K562 (cell line): Measurements from ENCODE around the gene ZCCHC9. TPM values are rescaled to one million over a fixed set of nuclear protein-coding genes. Genes with fewer than 3 reads are reported as not detected.

Experiments
- ATAC-seq: fragments of 200-7000 bp; cut with Tn5 transposase; 3 replicates; pipeline ENCODE4 v1.9.1; 2020; ENCODE audit warnings: moderate library complexity
- BruUV-seq: library from RNA; stranded (reverse); fragments of 400-500 nt; replicated peaks from 2 replicates; lab custom pipeline; 2021; lab: Mats Ljungman, UMichigan
- CTCF ChIA-PET: fragments of 300-600 bp; formaldehyde crosslinking; extraction: SDS; loops from one replicate; lab custom pipeline; 2021; ENCODE audit warnings: low intra/inter-chr PET ratio; lab: Yijun Ruan, JAX
- POLR2A ChIA-PET: fragments of 300-600, 350-650 bp; sonication (Branson Sonifier 250); formaldehyde crosslinking; extraction: SDS; loops from one replicate; lab custom pipeline; 2021; ENCODE audit warnings: antibody characterized with exemption, inconsistent platforms; lab: Yijun Ruan, JAX
- DNase-seq, 4 experiments: peaks; one replicate each; pipeline versions ENCODE4 v3.0.0 to v3.0.0-alpha.2; 2011 to 2018; ENCODE audit warnings: low spot score in 3 of 4, mixed read lengths in 3 of 4; ENCODE audit errors: extremely low read depth in 1 of 4
- FAIRE-seq: peaks from 2 replicates; lab custom pipeline; 2011; peaks lifted over from hg19 to GRCh38; lab: Jason Lieb, UNC
- H2AFZ ChIP-seq: 2 replicates; pipeline ENCODE4 v1.6.0; 2011; ENCODE audit warnings: low read depth, low read length, control low read depth, inconsistent platforms
- H3K27ac ChIP-seq: fragments of 200-600 bp; 3 replicates; pipeline ENCODE4 v1.8.0; 2011; ENCODE audit warnings: low read depth, mild to moderate bottlenecking, control low read depth, inconsistent platforms, low read length, moderate library complexity, mixed read lengths; ENCODE audit errors: extremely low read depth
- H3K27me3 ChIP-seq, 2 experiments: fragments of 300-600 bp in 1 of 2; 2 replicates in 1 of 2; 3 replicates in 1 of 2; pipeline versions ENCODE4 v1.6.0 to v1.8.0; 2011; ENCODE audit warnings: inconsistent platforms in 2 of 2, low read length in 2 of 2, mild to moderate bottlenecking in 1 of 2, mixed read lengths in 1 of 2, moderate library complexity in 1 of 2; ENCODE audit not compliant: control insufficient read depth in 2 of 2, insufficient read depth in 2 of 2
- H3K36me3 ChIP-seq: fragments of 300-600 bp; 3 replicates; pipeline ENCODE4 v1.8.0; 2011; ENCODE audit warnings: mild to moderate bottlenecking, low read length, inconsistent platforms; ENCODE audit not compliant: control insufficient read depth, insufficient read depth
- H3K4me1 ChIP-seq, 2 experiments: fragments of 200-600 bp in 1 of 2; replicated peaks in 1 of 2; 2 replicates in 1 of 2; 3 replicates in 1 of 2; pipeline versions ENCODE4 v1.5.1 to v1.8.0; 2011; ENCODE audit warnings: inconsistent platforms in 2 of 2, low read length in 2 of 2, mild to moderate bottlenecking in 1 of 2, mixed read lengths in 1 of 2, moderate library complexity in 1 of 2; ENCODE audit not compliant: control insufficient read depth in 2 of 2, insufficient read depth in 2 of 2
- H3K4me2 ChIP-seq: 2 replicates; pipeline ENCODE4 v1.6.1; 2011; ENCODE audit warnings: low read length, control low read depth, inconsistent platforms, mixed read lengths; ENCODE audit not compliant: insufficient read depth
- H3K4me3 ChIP-seq: fragments of 200-600 bp; sonication (generic), shearing (Covaris generic); 2 replicates; pipeline ENCODE4 v1.5.1; 2016; ENCODE audit warnings: control low read depth, inconsistent platforms
- H3K79me2 ChIP-seq: fragments of 200-600 bp; 3 replicates; pipeline ENCODE4 v1.8.0; 2011; ENCODE audit warnings: low read length, inconsistent platforms; ENCODE audit not compliant: control insufficient read depth, insufficient read depth
- H3K9ac ChIP-seq, 2 experiments: 2 replicates each; pipeline versions ENCODE4 v1.6.0 to v1.6.1; 2011; ENCODE audit warnings: low read depth in 2 of 2, low read length in 2 of 2, control low read depth in 1 of 2, inconsistent platforms in 1 of 2, mild to moderate bottlenecking in 1 of 2, mixed read lengths in 1 of 2; ENCODE audit not compliant: insufficient read depth in 1 of 2
- H3K9me1 ChIP-seq: one replicate; pipeline ENCODE4 v1.6.0; 2011; ENCODE audit warnings: inconsistent platforms, mild to moderate bottlenecking, low read length, moderate library complexity; ENCODE audit not compliant: control insufficient read depth, insufficient read depth
- H3K9me3 ChIP-seq: replicated peaks from 2 replicates; pipeline ENCODE4 v1.5.1; 2011; ENCODE audit warnings: low read depth, low read length, inconsistent platforms; ENCODE audit not compliant: control insufficient read depth, insufficient read depth
- H4K20me1 ChIP-seq: replicated peaks from 2 replicates; pipeline ENCODE4 v1.6.1; 2011; ENCODE audit warnings: low read length, inconsistent platforms, mixed read lengths; ENCODE audit not compliant: control insufficient read depth, insufficient read depth
- ADNP ChIP-seq: fragments of 200-800 bp; sonication (Bioruptor generic); IDR thresholded peaks from 2 replicates; pipeline ENCODE4 v1.6.1; 2016; ENCODE audit warnings: missing genetic modification characterization, missing compliant biosample characterization
- ARID1B ChIP-seq: fragments of 450-650 bp; IDR thresholded peaks from 2 replicates; pipeline ENCODE4 v1.6.1; 2016; ENCODE audit warnings: antibody characterized with exemption, mild to moderate bottlenecking, inconsistent platforms
- ATF2 ChIP-seq: sonication (generic); formaldehyde crosslinking; IDR thresholded peaks from 2 replicates; pipeline ENCODE4 v1.8.1; 2022; ENCODE audit warnings: missing genetic modification reagents
- CBX1 ChIP-seq: sonication (generic); IDR thresholded peaks from 2 replicates; pipeline ENCODE4 v1.6.1; 2016; ENCODE audit warnings: antibody characterized with exemption, low read depth, mild to moderate bottlenecking
- CC2D1A ChIP-seq: fragments of 450-650 bp; IDR thresholded peaks from 2 replicates; pipeline ENCODE4 v1.6.1; 2017; ENCODE audit warnings: mild to moderate bottlenecking
- DPF2 ChIP-seq: fragments of 450-650 bp; IDR thresholded peaks from 2 replicates; pipeline ENCODE4 v1.6.1; 2016
- ETV5 ChIP-seq: sonication (generic); formaldehyde crosslinking; IDR thresholded peaks from 2 replicates; pipeline ENCODE4 v1.4.0; 2020; ENCODE audit warnings: low read depth, mild to moderate bottlenecking, missing genetic modification reagents
- EWSR1 ChIP-seq: fragments of 450-650 bp; IDR thresholded peaks from 2 replicates; pipeline ENCODE4 v1.6.1; 2018; ENCODE audit warnings: borderline replicate concordance, mild to moderate bottlenecking, low read depth, moderate library complexity; ENCODE audit not compliant: partially characterized antibody
- FOXJ3 ChIP-seq: sonication (generic); formaldehyde crosslinking; IDR thresholded peaks from 2 replicates; pipeline ENCODE4 v1.4.0; 2020; ENCODE audit warnings: mild to moderate bottlenecking, missing genetic modification reagents
- HSF4 ChIP-seq: fragments of 250-450 bp; sonication (Bioruptor Pico); IDR thresholded peaks from 2 replicates; pipeline ENCODE4 v2.1.2; 2022; ENCODE audit warnings: mild to moderate bottlenecking, moderate library complexity, borderline replicate concordance
- MAFF ChIP-seq: IDR thresholded peaks from 2 replicates; pipeline ENCODE4 v1.6.1; 2012; ENCODE audit warnings: low read length, improper control_type of control experiment
- NONO ChIP-seq, 2 experiments: fragments of 200-400 bp in 1 of 2; fragments of 450-650 bp in 1 of 2; formaldehyde crosslinking in 1 of 2; IDR thresholded peaks; 2 replicates each; pipeline ENCODE4 v1.6.1; 2017; ENCODE audit warnings: low read depth in 2 of 2, mild to moderate bottlenecking in 2 of 2, moderate library complexity in 2 of 2, low read length in 1 of 2
- RBM25 ChIP-seq: fragments of 200-400 bp; formaldehyde crosslinking; IDR thresholded peaks from 2 replicates; pipeline ENCODE4 v1.6.1; 2018; ENCODE audit warnings: low read length, low read depth, moderate library complexity; ENCODE audit not compliant: severe bottlenecking
- RFX7 ChIP-seq: fragments of 250-450 bp; sonication (Bioruptor Pico); IDR thresholded peaks from 2 replicates; pipeline ENCODE4 v1.5.1; 2021; ENCODE audit warnings: mild to moderate bottlenecking
- RNF2 ChIP-seq: sonication (generic); IDR thresholded peaks from 2 replicates; pipeline ENCODE4 v1.6.1; 2016
- SREBF2 ChIP-seq: sonication (generic); formaldehyde crosslinking; IDR thresholded peaks from 2 replicates; pipeline ENCODE4 v1.4.0; 2020; ENCODE audit warnings: mild to moderate bottlenecking, missing genetic modification reagents
- TBP ChIP-seq: optimal IDR thresholded peaks from 2 replicates; pipeline ENCODE3; 2011; ENCODE audit warnings: low read depth, low read length, improper control_type of control experiment
- ZNF699 ChIP-seq: fragments of 250-450 bp; sonication (Bioruptor Pico); IDR thresholded peaks from 2 replicates; pipeline ENCODE4 v1.8.0; 2021; ENCODE audit warnings: mild to moderate bottlenecking, moderate library complexity; ENCODE audit not compliant: insufficient replicate concordance
- ZSCAN32 ChIP-seq: fragments of 450-650 bp; formaldehyde crosslinking; IDR thresholded peaks from 2 replicates; pipeline ENCODE4 v1.4.0; 2020; ENCODE audit warnings: mild to moderate bottlenecking, moderate library complexity
- WGBS: fragments of 100-300 bp; shearing (Covaris generic); methylation state at CpG from one replicate; pipeline ENCODE4 v1.1.6; 2016; ENCODE audit warnings: low coverage, mixed read lengths; ENCODE audit not compliant: insufficient coverage; ENCODE audit errors: missing lambda C conversion rate; 5-methylcytosine and 5-hydroxymethylcytosine counted together
- in situ Hi-C: fragments of 300-500 bp; cut with MboI; formaldehyde crosslinking; loops from 4 replicates; pipeline ENCODE4 v1.15.0; 2018; ENCODE audit warnings: inconsistent platforms, mixed read lengths
- intact Hi-C: fragments of 100-400 bp; cut with micrococcal nuclease; formaldehyde crosslinking; loops from 2 replicates; pipeline ENCODE4 v1.14.2; 2022
- polyA plus RNA-seq, 8 experiments: library from polyadenylated mRNA; depleted of rRNA in 4 of 8; stranded (reverse) in 5 of 8; unstranded in 3 of 8; fragments of >200 nt; fragmentation: Nextera tagmentation in 2 of 8; fragmentation: Illumina TruSeq in 1 of 8; extraction: Ambion mirVana in 2 of 8; extraction: Trizol in 1 of 8; gene quantifications; 2 replicates each; pipeline versions ENCODE4 v1.2.1 to v1.2.3, GENCODE V29; 2011 to 2014; ENCODE audit warnings: inconsistent platforms in 1 of 8, missing spikeins in 1 of 8
- total RNA-seq, 7 experiments: library from RNA; depleted of rRNA in 6 of 7; stranded (reverse); fragments of >200 nt in 6 of 7; fragmentation: Illumina TruSeq in 2 of 7; extraction: Trizol in 2 of 7; gene quantifications; 2 replicates each; pipeline versions ENCODE4 v1.2.1 to v1.2.3, GENCODE V29; 2011 to 2021; ENCODE audit warnings: low replicate concordance in 1 of 7
- TF ChIP-seq, protein P1 (sequence below): IDR thresholded peaks from 3 replicates; pipeline ENCODE4 v1.6.1; 2011; ENCODE audit warnings: borderline replicate concordance, mild to moderate bottlenecking, moderate library complexity; ENCODE audit not compliant: insufficient read length; ENCODE audit errors: extremely low read depth

The ZCCHC9 gene
- total and polyA plus RNA-seq, 9 of the 15 experiments (the other 6 are each of a cell fraction or from before 2014, with no cell fraction given) = 40.3 to 95.3 (median 59.9) TPM

GRCh38 chr5:81292130-81292529, 9.3 kb upstream of the ZCCHC9 start:
- POLR2A ChIA-PET = interaction anchor here (1.3 kb wide), 1 partner anchor 9 kb away, joined by 6 read pairs; the partner anchor contains the start of gene ZCCHC9
- CTCF ChIA-PET = no interaction called here
- in situ Hi-C loops = no loop called here

More at GRCh38 chr5:81292130-81292529, 9.3 kb upstream of the ZCCHC9 start:
- Histone ChIP-seq H3K27me3 (no peaks in the 10 kb centered on the region), H3K4me3 (no peak overlapping the region), H3K4me1 (no peaks in the 10 kb centered on the region; a peak in 1 of 5 replicates), H3K9me1 (no peaks in the 10 kb centered on the region), H3K27ac (no peak overlapping the region), H3K9me3 (peaks cover 2% of the 10 kb centered on the region; the same call in 1 of the 2 replicates), H3K4me2 (no peak overlapping the region), H3K79me2 (peaks cover 16% of the 10 kb centered on the region; the same call in 2 of the 3 replicates), H3K9ac (no peak overlapping the region), H2AFZ (no peak overlapping the region), H4K20me1 (no peaks in the 10 kb centered on the region), H3K36me3 (no peaks in the 10 kb centered on the region)
- no peak for DNase-seq
- BruUV-seq = no TSS peak
- 84% methylated on average over 2 of the region's 2 CpGs for WGBS
- intact Hi-C loops = no loop called here
- TF ChIP-seq ATF2 (CRISPR knock-in tag) (no peak), FOXJ3 (CRISPR knock-in tag) (no peak), HSF4 (CRISPR knock-in tag) (no peak), ARID1B (no peak), CC2D1A (no peak), ZNF699 (CRISPR knock-in tag) (no peak), NONO (IDR thresholded peaks at IDR 0.05; ENCODE audit: low read depth in 2 of 2, low read length in 1 of 2) (no peak), CBX1 (no peak), ETV5 (no peak), RBM25 (no peak), ZSCAN32 (CRISPR knock-in tag) (no peak), EWSR1 (no peak), RNF2 (no peak), MAFF (no peak), ADNP (tag) (no peak), SREBF2 (no peak), TBP (no peak), RFX7 (CRISPR knock-in tag) (no peak), DPF2 (no peak)
- TF ChIP-seq, protein P1, sequence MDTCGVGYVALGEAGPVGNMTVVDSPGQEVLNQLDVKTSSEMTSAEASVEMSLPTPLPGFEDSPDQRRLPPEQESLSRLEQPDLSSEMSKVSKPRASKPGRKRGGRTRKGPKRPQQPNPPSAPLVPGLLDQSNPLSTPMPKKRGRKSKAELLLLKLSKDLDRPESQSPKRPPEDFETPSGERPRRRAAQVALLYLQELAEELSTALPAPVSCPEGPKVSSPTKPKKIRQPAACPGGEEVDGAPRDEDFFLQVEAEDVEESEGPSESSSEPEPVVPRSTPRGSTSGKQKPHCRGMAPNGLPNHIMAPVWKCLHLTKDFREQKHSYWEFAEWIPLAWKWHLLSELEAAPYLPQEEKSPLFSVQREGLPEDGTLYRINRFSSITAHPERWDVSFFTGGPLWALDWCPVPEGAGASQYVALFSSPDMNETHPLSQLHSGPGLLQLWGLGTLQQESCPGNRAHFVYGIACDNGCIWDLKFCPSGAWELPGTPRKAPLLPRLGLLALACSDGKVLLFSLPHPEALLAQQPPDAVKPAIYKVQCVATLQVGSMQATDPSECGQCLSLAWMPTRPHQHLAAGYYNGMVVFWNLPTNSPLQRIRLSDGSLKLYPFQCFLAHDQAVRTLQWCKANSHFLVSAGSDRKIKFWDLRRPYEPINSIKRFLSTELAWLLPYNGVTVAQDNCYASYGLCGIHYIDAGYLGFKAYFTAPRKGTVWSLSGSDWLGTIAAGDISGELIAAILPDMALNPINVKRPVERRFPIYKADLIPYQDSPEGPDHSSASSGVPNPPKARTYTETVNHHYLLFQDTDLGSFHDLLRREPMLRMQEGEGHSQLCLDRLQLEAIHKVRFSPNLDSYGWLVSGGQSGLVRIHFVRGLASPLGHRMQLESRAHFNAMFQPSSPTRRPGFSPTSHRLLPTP = no peak
- FAIRE-seq = no peak
- ATAC-seq = no peak
